Liver (tissue), 9 donors: ENCODE results near the gene FUOM. TPM values are rescaled to one million over a fixed set of nuclear protein-coding genes. Genes with fewer than 3 reads are reported as not detected.

ENCODE experiments used
- DNase-seq: peaks from one replicate; pipeline ENCODE4 v3.0.0-alpha.2; 2017; ENCODE audit warnings: low spot score
- H3K27ac ChIP-seq, 2 donors: one replicate each; pipeline ENCODE4 v1.7.0; 2013; ENCODE audit warnings: inconsistent platforms in 2 of 2, low read length in 2 of 2, control low read depth in 1 of 2, low read depth in 1 of 2, mild to moderate bottlenecking in 1 of 2
- H3K27me3 ChIP-seq, 4 donors: one replicate each; pipeline versions ENCODE4 v1.6.1 to v1.7.0; 2013; ENCODE audit warnings: low read length in 3 of 4, inconsistent platforms in 1 of 4, mild to moderate bottlenecking in 1 of 4, moderate library complexity in 1 of 4; ENCODE audit not compliant: control insufficient read depth in 4 of 4, insufficient read depth in 4 of 4
- H3K36me3 ChIP-seq, 4 donors: one replicate each; pipeline versions ENCODE4 v1.6.1 to v1.7.0; 2013; ENCODE audit warnings: low read length in 3 of 4, mild to moderate bottlenecking in 3 of 4, low read depth in 1 of 4, moderate library complexity in 1 of 4; ENCODE audit not compliant: control insufficient read depth in 4 of 4, insufficient read depth in 3 of 4
- H3K4me1 ChIP-seq, 4 donors: one replicate each; pipeline versions ENCODE4 v1.6.1 to v1.7.0; 2013; ENCODE audit warnings: low read length in 3 of 4, mild to moderate bottlenecking in 3 of 4, moderate library complexity in 1 of 4; ENCODE audit not compliant: control insufficient read depth in 4 of 4, insufficient read depth in 4 of 4
- H3K4me3 ChIP-seq, 3 donors: one replicate each; pipeline versions ENCODE4 v1.6.1 to v1.7.0; 2013; ENCODE audit warnings: low read length in 3 of 3, control low read depth in 1 of 3, low read depth in 1 of 3, mild to moderate bottlenecking in 1 of 3
- H3K9ac ChIP-seq, 2 donors: one replicate each; pipeline ENCODE4 v1.7.0; 2013; ENCODE audit warnings: low read length in 2 of 2, mild to moderate bottlenecking in 2 of 2, moderate library complexity in 2 of 2, control low read depth in 1 of 2, low read depth in 1 of 2
- H3K9me3 ChIP-seq, 4 donors: one replicate each; pipeline versions ENCODE4 v1.6.1 to v1.7.0; 2013; ENCODE audit warnings: low read length in 3 of 4; ENCODE audit not compliant: control insufficient read depth in 4 of 4
- GABPA ChIP-seq, 2 donors: IDR thresholded peaks in 1 of 2; conservative IDR thresholded peaks in 1 of 2; 2 replicates each; pipeline ENCODE4 v1.6.1; 2016; ENCODE audit warnings: antibody characterized with exemption in 2 of 2, mild to moderate bottlenecking in 1 of 2, moderate library complexity in 1 of 2
- HNF4A ChIP-seq, 2 donors: conservative IDR thresholded peaks; 2 replicates each; pipeline ENCODE4 v1.6.1; 2016; ENCODE audit warnings: antibody characterized with exemption in 2 of 2, mild to moderate bottlenecking in 2 of 2
- HNF4G ChIP-seq: IDR thresholded peaks from 2 replicates; pipeline ENCODE4 v1.6.1; 2016; ENCODE audit warnings: antibody characterized with exemption
- NR2F2 ChIP-seq: IDR thresholded peaks from 2 replicates; pipeline ENCODE4 v1.6.1; 2016; ENCODE audit warnings: antibody characterized with exemption
- RAD21 ChIP-seq, 2 donors: IDR thresholded peaks; 2 replicates each; pipeline ENCODE4 v1.6.1; 2016; ENCODE audit warnings: antibody characterized with exemption in 2 of 2, mild to moderate bottlenecking in 2 of 2
- RXRA ChIP-seq, 2 donors: IDR thresholded peaks; 2 replicates each; pipeline ENCODE4 v1.6.1; 2017 to 2018; ENCODE audit warnings: antibody characterized with exemption in 2 of 2, mild to moderate bottlenecking in 1 of 2
- SP1 ChIP-seq: IDR thresholded peaks from 2 replicates; pipeline ENCODE4 v1.6.1; 2018; ENCODE audit warnings: antibody characterized with exemption, mild to moderate bottlenecking
- TAF1 ChIP-seq: conservative IDR thresholded peaks from 2 replicates; pipeline ENCODE4 v1.6.1; 2016; ENCODE audit warnings: antibody characterized with exemption, mild to moderate bottlenecking
- YY1 ChIP-seq: IDR thresholded peaks from 2 replicates; pipeline ENCODE4 v1.6.1; 2016; ENCODE audit warnings: antibody characterized with exemption, mild to moderate bottlenecking
- WGBS: extraction: QIAGEN DNeasy Blood & Tissue Kit; methylation state at CpG from one replicate; pipeline ENCODE4 v1.1.7; 2013; 5-methylcytosine and 5-hydroxymethylcytosine counted together
- polyA plus RNA-seq, 2 donors: library from polyadenylated mRNA; stranded (reverse) in 1 of 2; unstranded in 1 of 2; fragments of 200-250 nt in 1 of 2; fragments of >200 nt in 1 of 2; fragmentation: Nextera tagmentation in 1 of 2; extraction: Ambion mirVana in 1 of 2; gene quantifications; one replicate each; pipeline versions ENCODE4 v1.2.1 to v1.2.3, GENCODE V29; 2013 to 2015
- total RNA-seq, 2 donors: library from RNA; depleted of rRNA; stranded (reverse); fragments of >200 nt; gene quantifications; one replicate each; pipeline ENCODE4 v1.2.3, GENCODE V29; 2014
- TF ChIP-seq, protein P1 (sequence below): IDR thresholded peaks from 2 replicates; pipeline ENCODE4 v1.6.1; 2016; ENCODE audit warnings: antibody characterized with exemption, mild to moderate bottlenecking
- TF ChIP-seq, protein P2 (sequence below): IDR thresholded peaks from 2 replicates; pipeline ENCODE4 v1.6.1; 2016; ENCODE audit warnings: antibody characterized with exemption
- TF ChIP-seq, protein P3 (sequence below): IDR thresholded peaks from 2 replicates; pipeline ENCODE4 v1.6.1; 2016; ENCODE audit warnings: antibody characterized with exemption
- TF ChIP-seq, protein P4 (sequence below): IDR thresholded peaks from 2 replicates; pipeline ENCODE4 v1.6.1; 2016; ENCODE audit warnings: antibody characterized with exemption
- TF ChIP-seq, protein P5 (sequence below): fragments of 150-350 bp; IDR thresholded peaks from 2 replicates; pipeline ENCODE4 v1.5.1; 2017; ENCODE audit warnings: improper control_type of control experiment, low read depth, low read length; ENCODE audit not compliant: missing input control
- donor health status: healthy.
- donor health status: healthy.
- donor health status: healthy.
- donor health status: healthy.
- donor health status: healthy.

The FUOM gene
- total and polyA plus RNA-seq, 4 donors, result 24.3 to 194 (median 96.0) TPM

DNA sequence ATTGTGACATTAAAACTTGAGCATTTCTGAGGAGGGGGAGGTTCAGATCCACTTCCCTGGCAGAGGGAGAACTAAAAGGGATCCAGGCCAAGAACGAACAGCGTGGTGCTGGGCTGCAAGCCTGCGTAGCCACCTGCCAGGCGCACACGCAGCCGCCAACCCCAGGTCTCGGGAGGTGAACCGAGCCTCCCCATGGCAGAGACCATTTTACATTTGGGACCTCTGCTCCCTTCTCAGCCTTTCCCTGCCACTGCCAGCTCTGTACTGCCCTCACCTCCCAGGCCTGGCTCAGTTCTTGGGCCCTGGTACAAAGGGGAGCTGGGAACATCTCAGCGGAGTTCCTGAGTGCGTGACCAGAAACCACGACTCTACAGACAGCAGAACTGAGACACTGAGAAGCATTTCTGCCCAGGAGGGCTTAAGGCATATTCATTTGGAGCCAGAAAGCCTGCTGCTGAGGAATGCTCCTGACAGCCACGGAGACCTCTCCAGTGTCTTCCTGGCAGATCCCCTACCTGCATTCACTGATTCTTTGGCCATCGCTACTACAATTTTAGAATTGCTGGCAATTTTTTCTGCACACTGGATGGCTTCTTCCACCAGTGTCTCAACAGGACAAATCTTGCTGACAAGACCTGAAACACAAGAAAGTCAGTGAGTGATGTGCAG is 7.8 kb upstream of the FUOM start:
- TF ChIP-seq HNF4A (conservative IDR thresholded peaks at IDR 0.05) (no peak), NR2F2 (no peak), GABPA (IDR thresholded peaks at IDR 0.05 in 1 of 2, conservative IDR thresholded peaks at IDR 0.05 in 1 of 2) (no peak), SP1 (no peak), RXRA (IDR thresholded peaks at IDR 0.05) (no peak), TAF1 (no peak), RAD21 (IDR thresholded peaks at IDR 0.05) (no peak)
- TF ChIP-seq, protein P1, sequence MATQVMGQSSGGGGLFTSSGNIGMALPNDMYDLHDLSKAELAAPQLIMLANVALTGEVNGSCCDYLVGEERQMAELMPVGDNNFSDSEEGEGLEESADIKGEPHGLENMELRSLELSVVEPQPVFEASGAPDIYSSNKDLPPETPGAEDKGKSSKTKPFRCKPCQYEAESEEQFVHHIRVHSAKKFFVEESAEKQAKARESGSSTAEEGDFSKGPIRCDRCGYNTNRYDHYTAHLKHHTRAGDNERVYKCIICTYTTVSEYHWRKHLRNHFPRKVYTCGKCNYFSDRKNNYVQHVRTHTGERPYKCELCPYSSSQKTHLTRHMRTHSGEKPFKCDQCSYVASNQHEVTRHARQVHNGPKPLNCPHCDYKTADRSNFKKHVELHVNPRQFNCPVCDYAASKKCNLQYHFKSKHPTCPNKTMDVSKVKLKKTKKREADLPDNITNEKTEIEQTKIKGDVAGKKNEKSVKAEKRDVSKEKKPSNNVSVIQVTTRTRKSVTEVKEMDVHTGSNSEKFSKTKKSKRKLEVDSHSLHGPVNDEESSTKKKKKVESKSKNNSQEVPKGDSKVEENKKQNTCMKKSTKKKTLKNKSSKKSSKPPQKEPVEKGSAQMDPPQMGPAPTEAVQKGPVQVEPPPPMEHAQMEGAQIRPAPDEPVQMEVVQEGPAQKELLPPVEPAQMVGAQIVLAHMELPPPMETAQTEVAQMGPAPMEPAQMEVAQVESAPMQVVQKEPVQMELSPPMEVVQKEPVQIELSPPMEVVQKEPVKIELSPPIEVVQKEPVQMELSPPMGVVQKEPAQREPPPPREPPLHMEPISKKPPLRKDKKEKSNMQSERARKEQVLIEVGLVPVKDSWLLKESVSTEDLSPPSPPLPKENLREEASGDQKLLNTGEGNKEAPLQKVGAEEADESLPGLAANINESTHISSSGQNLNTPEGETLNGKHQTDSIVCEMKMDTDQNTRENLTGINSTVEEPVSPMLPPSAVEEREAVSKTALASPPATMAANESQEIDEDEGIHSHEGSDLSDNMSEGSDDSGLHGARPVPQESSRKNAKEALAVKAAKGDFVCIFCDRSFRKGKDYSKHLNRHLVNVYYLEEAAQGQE, result no peak
- TF ChIP-seq, protein P2, sequence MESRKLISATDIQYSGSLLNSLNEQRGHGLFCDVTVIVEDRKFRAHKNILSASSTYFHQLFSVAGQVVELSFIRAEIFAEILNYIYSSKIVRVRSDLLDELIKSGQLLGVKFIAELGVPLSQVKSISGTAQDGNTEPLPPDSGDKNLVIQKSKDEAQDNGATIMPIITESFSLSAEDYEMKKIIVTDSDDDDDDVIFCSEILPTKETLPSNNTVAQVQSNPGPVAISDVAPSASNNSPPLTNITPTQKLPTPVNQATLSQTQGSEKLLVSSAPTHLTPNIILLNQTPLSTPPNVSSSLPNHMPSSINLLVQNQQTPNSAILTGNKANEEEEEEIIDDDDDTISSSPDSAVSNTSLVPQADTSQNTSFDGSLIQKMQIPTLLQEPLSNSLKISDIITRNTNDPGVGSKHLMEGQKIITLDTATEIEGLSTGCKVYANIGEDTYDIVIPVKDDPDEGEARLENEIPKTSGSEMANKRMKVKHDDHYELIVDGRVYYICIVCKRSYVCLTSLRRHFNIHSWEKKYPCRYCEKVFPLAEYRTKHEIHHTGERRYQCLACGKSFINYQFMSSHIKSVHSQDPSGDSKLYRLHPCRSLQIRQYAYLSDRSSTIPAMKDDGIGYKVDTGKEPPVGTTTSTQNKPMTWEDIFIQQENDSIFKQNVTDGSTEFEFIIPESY, result no peak
- TF ChIP-seq, protein P3, sequence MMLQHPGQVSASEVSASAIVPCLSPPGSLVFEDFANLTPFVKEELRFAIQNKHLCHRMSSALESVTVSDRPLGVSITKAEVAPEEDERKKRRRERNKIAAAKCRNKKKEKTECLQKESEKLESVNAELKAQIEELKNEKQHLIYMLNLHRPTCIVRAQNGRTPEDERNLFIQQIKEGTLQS, result no peak
- TF ChIP-seq, protein P4, sequence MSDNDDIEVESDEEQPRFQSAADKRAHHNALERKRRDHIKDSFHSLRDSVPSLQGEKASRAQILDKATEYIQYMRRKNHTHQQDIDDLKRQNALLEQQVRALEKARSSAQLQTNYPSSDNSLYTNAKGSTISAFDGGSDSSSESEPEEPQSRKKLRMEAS, result no peak
- Histone ChIP-seq H3K4me3 (no peak overlapping the region), H3K36me3 (peaks cover 35 to 74% (median 61%) of the 10 kb centered on the region in 4 donors), H3K27me3 (no peaks in the 10 kb centered on the region), H3K9me3 (no peaks in the 10 kb centered on the region), H3K27ac (no peak overlapping the region), H3K4me1 (peaks cover under 1 to 25% (median 16%) of the 10 kb centered on the region in 4 donors), H3K9ac (no peak overlapping the region)
- WGBS, result 75% methylated on average over 13 of the region's 13 CpGs
- no peak for DNase-seq

DNA sequence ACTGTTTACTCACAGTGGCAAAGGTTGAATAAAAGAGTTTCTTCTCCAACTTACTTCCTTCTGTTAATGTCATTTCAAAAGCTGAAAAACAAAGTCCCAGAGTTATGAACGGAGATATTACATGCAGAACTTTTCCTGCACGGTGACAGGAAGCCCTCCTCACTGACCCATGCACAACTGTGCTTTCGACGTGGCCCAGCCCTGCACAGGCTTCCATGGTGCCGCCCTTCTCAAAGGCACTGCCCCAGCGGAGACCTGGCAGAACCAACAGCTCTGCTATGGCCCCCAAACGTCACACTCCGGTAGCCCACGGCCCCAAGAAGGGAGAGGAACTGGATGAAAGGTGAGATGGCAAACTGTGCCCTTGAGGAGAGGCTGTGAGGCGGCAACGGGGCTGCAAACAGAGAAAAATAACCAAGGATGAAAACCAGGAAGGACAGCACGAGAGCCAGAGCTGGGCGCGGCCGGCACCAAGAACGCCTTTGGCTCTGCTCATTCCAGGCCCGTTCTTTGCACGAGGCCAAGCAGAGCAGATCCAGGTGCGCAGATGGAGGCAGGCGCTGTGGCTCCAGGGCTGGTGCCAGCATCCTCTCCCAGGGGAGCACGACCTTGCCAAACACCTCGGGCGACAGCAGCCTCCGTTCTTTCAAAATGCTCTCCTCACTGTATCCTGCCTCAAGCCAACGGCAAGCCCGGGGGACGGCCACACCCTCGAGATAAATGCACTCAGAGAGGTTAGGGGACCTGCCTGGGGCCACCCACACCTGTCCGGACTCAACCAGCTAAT is 7.0 kb upstream of the FUOM start:
- no peak for DNase-seq
- no peak for TF ChIP-seq YY1
- TF ChIP-seq, protein P2, result no peak
- no peak for TF ChIP-seq RXRA (IDR thresholded peaks at IDR 0.05)
- no peak for TF ChIP-seq NR2F2
- TF ChIP-seq RAD21 (IDR thresholded peaks at IDR 0.05), result no peak
- no peak for TF ChIP-seq HNF4G
- TF ChIP-seq, protein P5, sequence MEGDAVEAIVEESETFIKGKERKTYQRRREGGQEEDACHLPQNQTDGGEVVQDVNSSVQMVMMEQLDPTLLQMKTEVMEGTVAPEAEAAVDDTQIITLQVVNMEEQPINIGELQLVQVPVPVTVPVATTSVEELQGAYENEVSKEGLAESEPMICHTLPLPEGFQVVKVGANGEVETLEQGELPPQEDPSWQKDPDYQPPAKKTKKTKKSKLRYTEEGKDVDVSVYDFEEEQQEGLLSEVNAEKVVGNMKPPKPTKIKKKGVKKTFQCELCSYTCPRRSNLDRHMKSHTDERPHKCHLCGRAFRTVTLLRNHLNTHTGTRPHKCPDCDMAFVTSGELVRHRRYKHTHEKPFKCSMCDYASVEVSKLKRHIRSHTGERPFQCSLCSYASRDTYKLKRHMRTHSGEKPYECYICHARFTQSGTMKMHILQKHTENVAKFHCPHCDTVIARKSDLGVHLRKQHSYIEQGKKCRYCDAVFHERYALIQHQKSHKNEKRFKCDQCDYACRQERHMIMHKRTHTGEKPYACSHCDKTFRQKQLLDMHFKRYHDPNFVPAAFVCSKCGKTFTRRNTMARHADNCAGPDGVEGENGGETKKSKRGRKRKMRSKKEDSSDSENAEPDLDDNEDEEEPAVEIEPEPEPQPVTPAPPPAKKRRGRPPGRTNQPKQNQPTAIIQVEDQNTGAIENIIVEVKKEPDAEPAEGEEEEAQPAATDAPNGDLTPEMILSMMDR, result no peak
- TF ChIP-seq, protein P4, result no peak
- TF ChIP-seq, protein P3, result no peak
- no peak overlapping the region for H3K4me3 ChIP-seq
- no peaks in the 10 kb centered on the region for H3K27me3 ChIP-seq
- H3K9ac ChIP-seq, result no peak overlapping the region
- H3K27ac ChIP-seq, result no peak overlapping the region
- no peaks in the 10 kb centered on the region for H3K9me3 ChIP-seq
- H3K4me1 ChIP-seq, result peaks cover 5 to 25% (median 18%) of the 10 kb centered on the region in 4 donors
- WGBS, result 72% methylated on average over 29 of the region's 29 CpGs
- H3K36me3 ChIP-seq, result peaks cover 30 to 70% (median 54%) of the 10 kb centered on the region in 4 donors
